ENCODE measurements around the gene SLC4A8.

The SLC4A8 gene

DNA sequence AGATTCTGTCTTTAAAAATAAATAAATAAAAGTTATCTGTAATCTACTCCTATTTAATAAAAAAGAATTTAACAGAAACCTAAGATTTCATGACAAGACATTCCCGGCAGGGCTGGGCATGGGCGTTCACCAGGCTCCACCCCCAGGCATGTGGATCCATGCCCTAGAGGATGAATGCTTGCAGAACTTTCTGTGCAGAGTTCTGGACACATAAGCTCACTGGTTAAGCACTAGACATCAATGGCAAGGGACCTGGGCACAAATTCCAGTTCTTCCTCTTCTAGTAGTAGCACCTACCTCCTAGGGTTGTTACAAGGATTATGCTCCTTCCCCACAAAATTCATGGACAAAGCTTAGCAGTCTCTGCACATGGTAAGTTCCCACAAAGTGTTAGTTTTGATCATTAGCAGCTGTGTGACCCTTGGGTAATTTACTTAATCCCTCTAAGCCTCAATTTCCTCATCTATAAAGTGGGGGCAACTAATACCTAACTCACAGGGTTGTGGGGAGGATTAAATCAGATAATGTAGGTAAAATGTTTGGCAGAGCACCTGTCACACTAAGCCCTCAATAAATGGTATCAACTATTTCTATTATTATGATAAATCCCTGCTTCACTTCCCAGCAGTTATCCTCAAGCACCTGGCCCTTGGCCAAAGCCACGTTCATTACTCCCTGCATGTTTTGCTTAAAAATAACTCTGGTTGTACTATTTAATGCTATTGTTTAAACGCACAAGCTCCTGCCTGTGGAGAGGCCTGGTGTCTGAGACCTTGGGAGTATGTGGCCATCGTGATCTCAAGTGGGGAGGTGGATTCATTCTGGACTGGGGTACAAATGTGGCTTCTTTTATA, 43.2 kb upstream of the SLC4A8 start:
- TF ChIP-seq, protein P1, sequence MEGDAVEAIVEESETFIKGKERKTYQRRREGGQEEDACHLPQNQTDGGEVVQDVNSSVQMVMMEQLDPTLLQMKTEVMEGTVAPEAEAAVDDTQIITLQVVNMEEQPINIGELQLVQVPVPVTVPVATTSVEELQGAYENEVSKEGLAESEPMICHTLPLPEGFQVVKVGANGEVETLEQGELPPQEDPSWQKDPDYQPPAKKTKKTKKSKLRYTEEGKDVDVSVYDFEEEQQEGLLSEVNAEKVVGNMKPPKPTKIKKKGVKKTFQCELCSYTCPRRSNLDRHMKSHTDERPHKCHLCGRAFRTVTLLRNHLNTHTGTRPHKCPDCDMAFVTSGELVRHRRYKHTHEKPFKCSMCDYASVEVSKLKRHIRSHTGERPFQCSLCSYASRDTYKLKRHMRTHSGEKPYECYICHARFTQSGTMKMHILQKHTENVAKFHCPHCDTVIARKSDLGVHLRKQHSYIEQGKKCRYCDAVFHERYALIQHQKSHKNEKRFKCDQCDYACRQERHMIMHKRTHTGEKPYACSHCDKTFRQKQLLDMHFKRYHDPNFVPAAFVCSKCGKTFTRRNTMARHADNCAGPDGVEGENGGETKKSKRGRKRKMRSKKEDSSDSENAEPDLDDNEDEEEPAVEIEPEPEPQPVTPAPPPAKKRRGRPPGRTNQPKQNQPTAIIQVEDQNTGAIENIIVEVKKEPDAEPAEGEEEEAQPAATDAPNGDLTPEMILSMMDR (IDR thresholded peaks at IDR 0.05; ENCODE audit: insufficient read depth, low read length, missing control alignments), result no peak
- no peak for DNase-seq (ENCODE audit: low read depth, low spot score)
- CTCF ChIA-PET, result interaction anchor here (1.0 to 2.1 kb wide), 4 partner anchors 8 to 12 kb away, joined by 3 to 6 read pairs (median 5); no protein-coding TSS in a partner anchor
- POLR2A ChIA-PET, result interaction anchor here (0.6 kb wide), 2 partner anchors 10 to 55 kb away, joined by 3 to 4 read pairs; no protein-coding TSS in a partner anchor
- H3K4me3 ChIP-seq (ENCODE audit: low read depth, low read length), result no peak overlapping the region

DNA sequence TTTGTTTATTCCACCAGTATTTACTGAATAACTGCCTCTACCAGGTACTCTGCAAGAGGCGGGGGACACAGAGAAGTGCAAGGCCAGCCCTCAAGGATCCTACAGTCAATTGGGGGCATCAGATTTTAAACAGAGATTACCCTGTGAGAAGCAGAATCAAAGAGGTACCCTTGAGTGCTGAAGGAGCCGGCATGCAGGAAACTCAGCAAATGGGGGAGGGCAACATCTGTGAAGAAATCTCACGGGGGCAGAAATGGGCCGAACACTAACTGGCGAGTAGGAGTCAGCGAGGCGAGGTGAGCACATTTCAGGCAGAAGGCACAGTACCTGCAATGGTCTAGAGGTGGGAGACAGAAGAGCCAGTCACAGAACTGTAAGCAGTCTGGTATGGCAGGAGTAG, 42.5 kb upstream of the SLC4A8 start:
- DNase-seq (ENCODE audit: low read depth, low spot score), result no peak
- no peak overlapping the region for H3K4me3 ChIP-seq (ENCODE audit: low read depth, low read length)
- ChIA-PET POLR2A (interaction anchor here (0.6 kb wide), 1 partner anchor 11 kb away, joined by 4 read pairs; no protein-coding TSS in a partner anchor), CTCF (interaction anchor here (1.0 to 2.1 kb wide), 2 partner anchors 10 to 11 kb away, joined by 4 to 6 read pairs; no protein-coding TSS in a partner anchor)
- TF ChIP-seq, protein P1 (IDR thresholded peaks at IDR 0.05; ENCODE audit: insufficient read depth, low read length, missing control alignments), result no peak

DNA sequence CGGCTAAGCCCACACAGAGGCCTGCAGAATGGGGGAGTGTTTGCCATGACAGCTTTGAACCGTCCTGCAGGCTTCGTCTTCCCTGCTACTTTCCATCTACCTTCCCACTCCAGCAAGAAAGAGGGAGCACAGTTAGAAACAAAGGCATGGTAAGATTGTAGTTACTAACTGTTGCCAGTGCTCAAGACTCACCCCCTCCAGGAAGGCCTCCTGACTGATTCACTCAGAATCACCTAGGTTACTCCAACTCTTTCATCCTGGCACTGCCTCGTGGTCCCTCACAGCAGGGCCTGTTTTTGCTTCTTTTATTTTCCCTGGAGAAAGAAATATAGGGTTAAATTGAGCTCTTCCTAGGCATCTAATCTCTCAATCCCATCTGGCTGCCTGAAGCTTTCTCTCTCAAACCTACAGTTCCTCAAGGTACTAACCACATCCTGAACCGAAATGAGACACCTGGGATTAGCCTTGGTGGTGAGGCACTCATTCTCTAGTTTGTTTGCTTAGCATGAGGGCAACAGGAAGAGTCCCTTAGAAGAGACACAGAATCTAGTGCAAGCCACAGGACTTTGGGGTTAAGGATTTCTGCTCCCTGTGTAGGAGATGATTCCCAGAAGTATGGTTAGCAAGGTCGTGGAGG, 41.2 kb upstream of the SLC4A8 start:
- no peak overlapping the region for H3K4me3 ChIP-seq (ENCODE audit: low read depth, low read length)
- TF ChIP-seq, protein P1 (IDR thresholded peaks at IDR 0.05; ENCODE audit: insufficient read depth, low read length, missing control alignments), result no peak
- ChIA-PET POLR2A (no interaction called here), CTCF (interaction anchor here (1.2 to 2.1 kb wide), 2 partner anchors 9 to 11 kb away, joined by 3 to 6 read pairs; no protein-coding TSS in a partner anchor)
- no peak for DNase-seq (ENCODE audit: low read depth, low spot score)

DNA sequence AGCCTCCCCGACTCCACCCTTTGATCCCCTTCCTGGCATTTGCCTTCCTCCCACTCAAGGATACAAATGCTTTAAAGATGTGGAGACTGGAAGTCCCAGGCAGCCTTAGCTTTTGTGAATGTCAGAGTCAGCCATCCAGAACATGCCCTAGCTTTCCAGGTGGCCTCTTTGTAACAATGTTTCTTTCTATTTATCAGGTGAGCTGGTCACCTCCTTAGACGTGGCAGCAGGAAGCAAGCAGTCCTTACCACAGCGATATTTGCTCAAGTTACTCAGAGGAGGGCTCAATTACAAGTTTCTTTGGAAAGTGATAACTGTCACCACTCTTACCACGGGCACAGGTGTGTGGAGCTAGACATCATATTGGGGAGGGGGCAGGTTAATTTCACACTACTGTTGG, 38.3 kb upstream of the SLC4A8 start:
- POLR2A ChIA-PET, result no interaction called here
- H3K4me3 ChIP-seq (ENCODE audit: low read depth, low read length), result no peak overlapping the region
- TF ChIP-seq, protein P1 (IDR thresholded peaks at IDR 0.05; ENCODE audit: insufficient read depth, low read length, missing control alignments), result no peak
- no peak for DNase-seq (ENCODE audit: low read depth, low spot score)
- CTCF ChIA-PET, result interaction anchor here (0.6 to 0.8 kb wide), 2 partner anchors 15 to 597 kb away, joined by 3 to 4 read pairs; no protein-coding TSS in a partner anchor

DNA sequence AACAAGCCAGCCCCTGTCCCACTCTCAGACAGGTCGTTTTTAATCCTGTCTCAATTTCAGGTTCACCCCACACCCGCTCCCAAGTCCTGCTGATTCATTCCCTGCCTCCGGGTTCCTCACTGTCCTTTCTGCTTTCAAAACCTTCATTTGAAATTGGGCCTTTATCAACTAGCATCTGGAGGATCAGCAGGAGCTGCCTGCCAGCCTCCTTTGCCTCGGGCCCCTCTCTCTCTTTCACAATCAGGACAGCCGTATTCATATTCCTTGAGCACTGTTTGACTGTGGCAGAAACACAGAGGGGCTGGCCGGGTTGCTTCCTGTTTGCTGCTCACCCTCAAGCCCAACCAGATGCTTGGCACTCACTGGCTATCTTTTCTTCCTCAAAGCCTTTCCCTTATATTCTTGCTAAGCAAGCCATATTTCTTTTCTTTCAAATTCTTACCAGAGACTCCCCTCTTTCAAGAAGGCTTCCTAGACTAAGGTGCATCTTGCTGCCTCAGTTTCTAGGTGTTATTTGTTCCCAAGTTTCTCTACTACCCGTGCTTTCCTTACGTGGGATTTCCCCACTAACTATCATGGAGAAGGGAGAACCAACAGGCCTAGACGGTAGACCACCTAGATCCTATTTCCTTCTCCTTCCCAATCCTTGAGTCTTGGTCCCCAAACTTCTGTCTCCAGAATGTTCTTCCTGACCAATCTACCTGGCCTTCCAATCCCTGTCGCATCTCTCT, 36.4 kb upstream of the SLC4A8 start:
- TF ChIP-seq, protein P1 (IDR thresholded peaks at IDR 0.05; ENCODE audit: insufficient read depth, low read length, missing control alignments), result no peak
- DNase-seq (ENCODE audit: low read depth, low spot score), result no peak
- ChIA-PET POLR2A (no interaction called here), CTCF (interaction anchor here (1.0 to 2.7 kb wide), 3 partner anchors 8 to 11 kb away, joined by 3 to 6 read pairs (median 3); no protein-coding TSS in a partner anchor)
- no peak overlapping the region for H3K4me3 ChIP-seq (ENCODE audit: low read depth, low read length)
